ENCODE measurements around the gene HOXA9. TPM values are rescaled to one million over a fixed set of nuclear protein-coding genes. Genes with fewer than 3 reads are reported as not detected.

Gene HOXA9
- total and polyA plus RNA-seq, 8 donors = 0.25 to 68.1 TPM; not detected in 6

- peak overlapping the region; percentile 46 to 64 (median 52) for H3K4me3 ChIP-seq
- H3K36me3 ChIP-seq = no peaks in the 10 kb centered on the region
- peak overlapping the region; percentile 28 to 99 (median 88) for H3K27ac ChIP-seq
- WGBS, 5 donors = 52 to 61% (median 60%) methylated on average over 12 to 13 of the region's 13 CpGs
- TF ChIP-seq POLR2A (IDR thresholded peaks at IDR 0.05) (no peak), EP300 (IDR thresholded peaks at IDR 0.05) (no peak), POLR2AphosphoS5 (IDR thresholded peaks at IDR 0.05) (no peak), CTCF (IDR thresholded peaks at IDR 0.05) (no peak)
- H3K4me1 ChIP-seq = peaks cover 20 to 59% (median 47%) of the 10 kb centered on the region in 4 donors
- H3K9me3 ChIP-seq = peaks cover 0 to 11% (median 0%) of the 10 kb centered on the region in 4 donors
- intact Hi-C loops (cut with DNase I; ENCODE audit: low total_unique reads) = no loop called here
- DNase-seq = no peak
- H3K27me3 ChIP-seq = peaks cover 5 to 100% (median 89%) of the 10 kb centered on the region in 3 donors
Observed at GRCh38 chr7:27149842-27150567, 15.3 kb downstream of the HOXA9 start.

- H3K4me1 ChIP-seq = peaks cover 20 to 57% (median 42%) of the 10 kb centered on the region in 4 donors
- no peak for DNase-seq
- H3K27ac ChIP-seq = peak overlapping the region; percentile 72 to 99 (median 88)
- TF ChIP-seq EP300 (IDR thresholded peaks at IDR 0.05) (no peak), CTCF (IDR thresholded peaks at IDR 0.05) (no peak), POLR2A (IDR thresholded peaks at IDR 0.05) (no peak), POLR2AphosphoS5 (IDR thresholded peaks at IDR 0.05) (no peak)
- peak overlapping the region; percentile 46 to 64 (median 52) for H3K4me3 ChIP-seq
- WGBS, 5 donors = 47 to 57% (median 48%) methylated on average over 17 to 30 of the region's 30 CpGs
- H3K36me3 ChIP-seq = no peaks in the 10 kb centered on the region
- peaks cover 5 to 100% (median 89%) of the 10 kb centered on the region in 3 donors for H3K27me3 ChIP-seq
- H3K9me3 ChIP-seq = peaks cover 0 to 21% (median 0%) of the 10 kb centered on the region in 4 donors
- intact Hi-C loops (cut with DNase I; ENCODE audit: low total_unique reads) = no loop called here
Observed at GRCh38 chr7:27148756-27149641, 16.3 kb downstream of the HOXA9 start.

GRCh38 chr7:27148031-27148755 lies 17.1 kb downstream of the HOXA9 start:
- Histone ChIP-seq H3K4me3 (peak overlapping the region; percentile 33 to 64 (median 52)), H3K27me3 (peaks cover 5 to 100% (median 90%) of the 10 kb centered on the region in 3 donors), H3K27ac (peak overlapping the region; percentile 72 to 99 (median 88)), H3K4me1 (peaks cover 20 to 60% (median 43%) of the 10 kb centered on the region in 4 donors), H3K9me3 (peaks cover 0 to 26% (median 0%) of the 10 kb centered on the region in 4 donors), H3K36me3 (no peaks in the 10 kb centered on the region)
- 26 to 34% (median 30%) methylated on average over 26 to 28 of the region's 28 CpGs for WGBS, 5 donors
- no peak for TF ChIP-seq EP300 (IDR thresholded peaks at IDR 0.05)
- intact Hi-C loops (cut with DNase I; ENCODE audit: low total_unique reads) = no loop called here
- no peak for DNase-seq

GRCh38 chr7:27147199-27148030 lies 17.9 kb downstream of the HOXA9 start, which contains the start of gene HOXA6:
Gene HOXA6 (minus strand): TSS chr7:27147774. CDS start chr7:27147749, 25 bp downstream.
- H3K36me3 ChIP-seq = peaks cover 0 to 5% (median 0%) of the 10 kb centered on the region in 4 donors
- no peak for TF ChIP-seq EP300 (IDR thresholded peaks at IDR 0.05)
- no peak for TF ChIP-seq POLR2A (IDR thresholded peaks at IDR 0.05)
- no peak for TF ChIP-seq CTCF (IDR thresholded peaks at IDR 0.05)
- no peak for TF ChIP-seq POLR2AphosphoS5 (IDR thresholded peaks at IDR 0.05)
- H3K27ac ChIP-seq = peak within 1 kb of the TSS; percentile 72 to 99 (median 88)
- 11 to 23% (median 18%) methylated on average over 53 to 63 of the region's 63 CpGs for WGBS, 5 donors
- H3K4me1 ChIP-seq = peaks cover 15 to 57% (median 38%) of the 10 kb centered on the region in 4 donors
- DNase-seq = peak; percentile 53 to 84
- intact Hi-C loops (cut with DNase I; ENCODE audit: low total_unique reads) = no loop called here
- peaks cover 0 to 26% (median 0%) of the 10 kb centered on the region in 4 donors for H3K9me3 ChIP-seq
- H3K27me3 ChIP-seq = peaks cover 5 to 100% (median 90%) of the 10 kb centered on the region in 3 donors
- H3K4me3 ChIP-seq = peak within 1 kb of the TSS; percentile 33 to 64 (median 52)

Data from stomach (tissue), 9 donors.